GM19240 (cell line): ENCODE data around the gene PLCD1.
"Not testable (repeated sequence)": the region's sequence is repeated elsewhere in the genome, so short reads cannot be mapped to it uniquely, and the experiment has no call there.

ENCODE experiments used
- DNase-seq: peaks from one replicate; pipeline ENCODE4 v3.0.0; 2011; ENCODE audit warnings: low spot score; ENCODE audit not compliant: insufficient read length

Gene PLCD1

GRCh38 chr3:37987315-37987697 lies 42.1 kb downstream of the PLCD1 start:
- no peak for DNase-seq

DNA sequence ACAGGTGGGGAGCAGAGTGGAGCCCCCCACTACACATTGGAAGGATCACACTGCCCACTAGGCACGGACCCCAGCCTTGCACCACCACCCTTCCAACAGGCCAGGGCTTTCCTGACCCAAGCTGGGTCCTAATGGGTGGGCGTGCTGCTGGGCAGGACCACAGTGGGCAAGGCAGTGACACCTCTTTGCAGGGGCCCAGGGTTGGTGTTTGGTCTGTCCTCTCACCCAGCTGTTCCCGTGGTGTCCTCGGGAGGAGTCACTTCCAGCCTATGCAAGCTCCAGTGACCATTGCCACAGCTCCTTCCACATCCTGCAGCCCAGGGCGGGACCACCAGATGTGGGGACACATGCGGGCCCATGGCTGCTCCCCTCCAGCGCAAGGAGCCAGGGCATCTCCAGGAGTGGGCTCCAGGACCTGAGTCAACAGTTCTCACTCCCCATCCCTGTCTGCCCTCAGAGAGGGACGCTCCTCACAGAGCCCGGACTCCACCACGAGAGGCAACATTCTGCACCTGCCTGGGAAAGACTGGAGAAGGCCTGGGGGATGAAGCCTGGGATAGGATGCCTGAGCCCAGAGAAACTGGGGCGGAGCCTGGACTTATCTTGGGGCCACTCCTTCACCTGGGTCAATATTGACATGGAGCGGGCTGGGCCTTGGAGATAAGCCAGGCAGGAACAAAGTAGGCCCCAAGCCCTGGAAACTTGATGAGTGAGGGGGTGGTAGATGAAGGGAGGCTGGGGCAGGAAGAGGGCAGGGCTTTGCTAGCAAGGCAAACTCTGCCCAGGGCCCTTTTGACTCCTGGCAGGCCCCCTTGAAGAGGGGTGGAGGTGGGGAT lies 42.7 kb downstream of the PLCD1 start:
- no peak for DNase-seq

- no peak for DNase-seq
Observed at GRCh38 chr3:37985637-37986320, 43.7 kb downstream of the PLCD1 start.

DNA sequence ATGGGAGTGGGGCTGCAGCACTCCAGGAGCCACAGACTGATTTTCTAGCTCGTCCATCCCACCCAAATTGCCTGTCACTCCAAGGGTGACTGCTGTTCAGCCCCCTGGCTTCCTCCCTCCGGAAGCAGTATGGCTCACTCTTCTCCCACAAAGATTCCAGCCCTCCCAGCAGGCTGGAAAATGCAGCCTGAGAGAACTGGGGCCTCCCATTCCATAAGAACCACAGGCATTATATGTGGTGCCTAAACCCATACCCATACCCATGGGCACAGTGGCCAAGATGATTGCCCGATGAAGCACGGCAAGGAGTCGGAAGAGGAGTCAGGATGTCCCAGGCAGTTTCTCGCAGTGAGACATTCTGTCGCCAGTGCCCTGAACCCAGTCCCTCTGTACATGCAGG lies 44.8 kb downstream of the PLCD1 start:
- no peak for DNase-seq

- no peak for DNase-seq
Observed at GRCh38 chr3:37984051-37984450, 45.4 kb downstream of the PLCD1 start.

DNA sequence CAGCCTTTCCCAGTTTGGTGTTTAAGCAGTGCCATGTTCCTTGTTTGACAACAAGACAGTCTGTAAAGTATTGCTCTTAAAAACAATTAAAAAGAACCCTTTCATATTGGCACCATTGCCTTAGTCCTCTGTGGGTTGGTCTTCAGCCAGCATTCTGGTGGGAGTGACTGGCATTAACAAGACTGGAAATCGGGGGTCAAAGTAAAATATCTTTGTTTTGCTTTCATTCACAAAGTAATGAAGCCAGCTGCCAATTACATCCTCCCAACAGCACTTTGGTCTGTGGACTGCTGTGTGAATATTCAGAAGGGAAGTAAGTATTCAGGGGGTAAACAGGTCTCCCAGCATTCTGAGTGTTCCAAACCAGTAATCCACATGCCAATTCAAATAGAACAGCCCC lies 47.1 kb downstream of the PLCD1 start:
- DNase-seq: no peak

DNA sequence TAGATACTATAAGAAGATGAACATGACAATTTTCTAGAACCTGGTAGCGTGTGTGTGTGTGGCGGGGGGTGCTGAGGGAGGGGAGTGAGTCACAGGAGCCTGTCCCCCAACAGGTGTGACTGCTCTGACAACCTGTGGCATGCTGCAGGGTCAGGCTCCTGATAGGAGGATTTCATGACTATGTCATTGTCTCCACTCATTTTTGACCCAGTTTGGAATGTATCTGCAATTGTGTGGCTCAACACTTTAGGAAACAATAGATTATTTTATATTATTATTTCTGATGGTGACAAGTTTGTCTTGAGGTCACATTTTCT lies 48.1 kb downstream of the PLCD1 start:
- no peak for DNase-seq

GRCh38 chr3:37980462-37981347 lies 48.7 kb downstream of the PLCD1 start:
- no peak for DNase-seq

- no peak for DNase-seq
Observed at GRCh38 chr3:37979541-37980461, 49.6 kb downstream of the PLCD1 start.

DNA sequence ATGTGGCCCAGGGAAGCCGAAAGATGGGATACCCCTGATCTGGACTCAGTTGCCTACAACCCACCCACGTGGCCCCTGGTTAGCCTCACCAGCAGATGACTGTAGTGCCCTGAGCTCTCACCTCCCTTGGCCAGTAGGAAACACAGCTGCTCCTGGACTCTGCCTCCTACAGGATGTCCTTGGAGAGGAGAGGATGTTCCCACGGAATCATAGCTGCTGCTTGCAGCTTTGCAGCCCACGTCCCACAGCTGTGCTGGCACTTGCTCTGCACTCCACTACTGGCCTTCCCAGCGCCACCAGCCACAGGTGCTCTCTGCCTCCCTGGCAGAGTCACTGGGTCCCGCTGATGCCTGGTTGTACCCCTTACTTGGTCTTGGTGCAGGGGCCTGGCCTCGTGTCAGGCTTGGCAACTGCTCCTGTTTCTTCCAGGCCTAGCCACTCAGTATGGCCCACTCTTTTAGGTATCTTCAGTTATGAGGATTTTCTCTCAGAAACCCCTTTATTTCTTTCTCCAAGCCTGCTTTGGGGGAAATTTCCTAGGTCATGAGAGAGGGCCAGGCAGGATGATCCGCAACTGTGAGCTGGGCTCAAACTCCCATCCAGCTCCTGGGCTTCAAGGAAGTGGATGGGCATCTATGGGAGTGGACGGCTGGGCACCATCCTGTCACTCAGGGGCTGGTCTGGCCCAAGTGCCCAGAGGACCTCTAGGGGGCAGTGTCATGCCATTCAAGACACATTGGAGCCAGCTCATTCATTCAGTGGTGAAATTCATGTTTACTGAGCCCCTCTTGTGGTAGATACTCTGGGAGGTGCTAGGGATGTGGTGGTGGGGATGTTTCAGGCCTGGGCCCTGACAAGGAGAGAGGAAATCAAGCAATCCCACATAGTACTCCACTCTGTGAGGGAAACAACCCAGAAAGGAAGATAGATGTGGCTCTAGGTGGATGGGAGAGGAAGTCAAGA lies 55.0 kb downstream of the PLCD1 start:
- peak; percentile 57 for DNase-seq

DNA sequence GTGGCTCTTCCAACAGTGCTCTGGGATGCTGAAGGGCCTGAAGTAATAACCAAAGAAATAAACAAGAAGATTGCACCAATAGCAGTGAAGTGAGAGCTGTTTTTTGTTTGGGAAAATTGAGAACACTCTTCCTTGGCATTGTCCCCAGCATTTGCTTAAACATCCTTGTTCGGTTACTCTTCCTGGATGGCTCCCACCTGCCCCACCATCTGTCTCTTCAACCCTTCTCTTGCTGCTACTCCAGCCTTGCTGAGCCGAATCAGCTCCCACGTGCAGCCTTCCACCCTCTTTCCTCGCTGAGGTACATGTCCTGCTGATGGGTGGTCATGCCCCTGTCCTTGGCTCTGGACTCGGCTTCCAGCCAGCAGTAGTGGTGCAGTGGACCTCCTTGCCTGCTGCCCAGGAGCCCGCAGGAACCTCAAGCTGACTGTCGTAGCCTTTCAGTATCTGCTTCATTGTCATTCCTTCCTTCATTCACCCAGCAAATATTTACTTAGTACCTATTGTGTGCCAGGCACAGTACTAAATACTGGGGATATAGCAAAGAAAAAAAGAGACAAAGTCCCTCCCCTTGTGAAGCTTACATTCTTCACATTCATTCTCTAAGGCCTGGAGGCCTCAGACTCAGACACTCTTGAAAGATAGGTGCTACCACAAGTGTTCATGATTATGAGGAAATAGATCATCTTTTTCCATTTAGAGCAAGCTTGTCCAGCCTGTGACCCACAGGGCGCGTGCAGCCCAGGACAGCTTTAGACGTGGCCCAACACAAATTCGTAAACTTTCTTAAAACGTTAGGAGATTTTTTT lies 56.0 kb downstream of the PLCD1 start:
- no peak for DNase-seq

DNA sequence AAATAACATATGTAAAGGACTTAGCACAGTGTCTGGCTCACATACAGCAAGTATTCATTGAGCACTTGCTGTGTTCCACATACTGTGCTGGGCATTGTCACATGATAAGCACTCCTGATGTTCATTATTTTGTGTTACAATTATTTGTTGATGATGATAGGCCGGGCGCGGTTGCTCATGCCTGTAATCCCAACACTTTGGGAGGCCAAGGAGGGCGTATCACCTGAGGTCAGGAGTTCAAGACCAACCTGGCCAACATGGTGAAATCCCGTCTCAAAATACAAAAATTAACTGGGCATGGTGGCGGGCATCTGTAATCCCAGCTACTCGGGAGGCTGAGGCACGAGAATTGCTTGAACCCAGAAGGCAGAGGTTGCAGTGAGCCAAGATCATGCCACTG lies 57.4 kb downstream of the PLCD1 start:
- DNase-seq: not testable (repeated sequence)

DNA sequence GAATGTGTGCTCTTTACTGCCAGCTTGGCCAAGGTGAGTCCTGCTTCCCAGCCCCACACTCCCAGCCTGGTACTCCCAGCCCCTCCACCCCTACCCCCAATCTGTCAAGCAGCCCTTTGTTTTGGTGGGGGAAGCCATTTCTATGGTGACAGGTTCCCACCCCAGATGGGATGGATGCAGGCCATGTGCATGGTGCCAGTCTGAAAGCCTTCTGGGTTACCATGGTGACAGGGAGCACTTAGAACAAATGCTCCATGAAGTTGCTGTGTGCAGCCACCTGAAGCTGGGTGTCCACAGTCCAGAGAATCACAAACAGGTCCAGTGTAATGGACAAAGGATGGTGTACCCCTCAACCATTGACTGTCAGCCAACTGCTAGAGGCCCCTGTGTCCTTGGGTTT lies 58.0 kb downstream of the PLCD1 start:
- DNase-seq: no peak

- no peak for DNase-seq
Observed at GRCh38 chr3:37970802-37971201, 58.6 kb downstream of the PLCD1 start.

- no peak for DNase-seq
Observed at GRCh38 chr3:37969596-37970100, 59.8 kb downstream of the PLCD1 start.

DNA sequence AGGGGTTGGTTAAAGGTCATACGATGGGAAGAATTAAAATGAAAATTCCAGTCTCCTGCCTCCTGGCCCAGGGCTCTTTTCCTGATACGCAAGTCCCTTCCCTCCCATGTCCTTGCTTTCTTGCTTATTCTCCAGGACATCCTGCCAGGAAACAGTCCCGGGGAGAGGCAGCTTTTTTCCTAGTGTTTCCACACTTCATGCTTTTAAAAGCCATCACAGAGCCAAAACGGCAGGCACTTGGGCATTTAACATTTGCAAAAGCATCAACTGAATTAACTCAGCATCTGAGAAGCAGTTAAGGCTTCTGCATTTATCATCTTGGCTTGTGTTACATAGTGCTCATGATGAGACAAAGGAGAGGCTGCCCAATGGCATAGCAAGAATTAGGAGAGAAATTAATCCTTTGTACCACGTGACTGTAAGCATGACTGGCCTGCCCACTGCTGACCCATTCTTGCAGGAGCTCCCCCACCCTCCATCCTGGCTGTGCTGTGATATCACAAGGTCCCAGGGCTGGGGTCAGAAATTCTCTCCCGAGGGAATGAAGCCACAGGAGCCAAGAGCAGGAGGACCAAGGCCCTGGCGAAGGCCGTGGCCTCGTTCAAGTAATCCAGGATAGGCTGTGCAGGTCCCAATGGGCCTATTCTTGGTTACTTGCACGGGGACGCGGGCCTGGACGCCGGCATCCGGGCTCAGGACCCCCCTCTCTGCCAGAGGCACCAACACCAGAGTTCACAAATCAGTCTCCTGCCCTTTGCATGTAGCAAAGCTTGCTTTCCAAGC lies 60.4 kb downstream of the PLCD1 start:
- no peak for DNase-seq

DNA sequence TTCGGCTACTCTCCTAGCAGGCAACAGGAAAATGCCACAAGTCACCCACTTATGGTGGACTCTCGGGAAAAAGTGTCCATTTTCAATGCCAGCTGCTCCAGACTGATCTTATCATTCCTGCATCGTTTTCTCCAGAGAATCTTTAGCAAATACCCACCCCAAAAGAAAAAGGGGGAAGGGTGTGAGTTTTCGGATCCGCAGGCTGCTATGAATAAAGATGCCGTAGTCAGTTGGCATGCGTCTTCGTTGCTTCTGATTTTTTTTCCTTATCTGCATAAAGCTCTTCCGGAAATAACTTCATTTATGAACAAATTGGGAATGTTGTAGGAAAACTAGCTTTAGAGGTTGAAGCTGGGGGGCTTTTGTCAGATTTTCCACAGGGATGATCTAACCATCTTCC lies 61.2 kb downstream of the PLCD1 start:
- DNase-seq: no peak

DNA sequence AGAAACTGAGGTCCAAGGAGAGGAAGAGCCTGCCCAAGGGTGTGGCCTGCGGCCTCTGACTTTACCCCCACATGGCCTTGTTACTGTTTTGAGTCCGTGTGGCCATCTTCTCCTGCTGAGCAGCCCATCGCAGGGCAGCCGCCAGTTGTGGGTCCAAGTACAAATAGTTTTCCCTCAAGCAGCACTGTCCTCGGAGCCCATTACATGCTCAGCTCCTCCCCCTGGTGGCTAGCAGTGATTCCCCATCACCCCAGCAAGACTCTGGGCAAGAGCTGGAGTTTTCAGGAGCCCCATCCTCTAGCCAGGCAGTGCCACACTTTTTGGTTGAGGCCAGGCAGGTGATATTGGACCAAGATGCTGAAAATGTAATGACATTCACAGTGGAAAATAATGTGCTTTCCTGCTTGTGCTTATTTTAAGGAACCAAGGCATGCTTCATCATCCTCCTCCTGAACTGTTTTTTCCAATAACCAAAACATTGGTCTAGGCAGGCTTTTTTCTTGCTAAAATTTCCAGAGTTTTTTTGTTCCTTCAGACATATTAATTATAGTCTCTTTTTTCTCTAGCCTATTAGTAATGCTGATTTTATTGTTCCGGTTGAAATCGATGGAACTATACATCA lies 62.1 kb downstream of the PLCD1 start:
- peak; percentile 35 for DNase-seq
